Measurements from ENCODE around the gene IL17C.

The IL17C gene

DNA sequence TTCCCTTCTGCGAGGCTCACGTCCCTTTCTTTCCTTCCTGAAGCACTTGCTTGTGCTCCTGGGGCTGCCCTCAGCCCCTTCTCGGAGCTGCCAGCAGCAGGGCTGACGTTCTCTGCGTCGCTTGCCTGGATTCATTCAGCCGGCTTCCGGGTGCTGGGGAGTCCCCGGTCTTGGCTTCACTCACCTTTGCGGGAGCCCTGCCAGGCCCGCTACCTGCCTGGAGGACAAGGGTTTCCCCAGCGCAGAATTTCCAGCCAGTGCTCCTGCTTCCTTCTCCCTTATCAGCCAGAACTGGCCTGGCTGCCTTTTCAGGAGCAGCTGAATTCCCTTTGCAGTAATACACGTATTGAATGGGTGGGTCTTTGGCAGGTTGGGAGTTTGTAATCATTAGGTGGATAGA is 22.1 kb upstream of the IL17C start:
- no peak for DNase-seq (ENCODE audit: low spot score)
- TF ChIP-seq, protein P1, sequence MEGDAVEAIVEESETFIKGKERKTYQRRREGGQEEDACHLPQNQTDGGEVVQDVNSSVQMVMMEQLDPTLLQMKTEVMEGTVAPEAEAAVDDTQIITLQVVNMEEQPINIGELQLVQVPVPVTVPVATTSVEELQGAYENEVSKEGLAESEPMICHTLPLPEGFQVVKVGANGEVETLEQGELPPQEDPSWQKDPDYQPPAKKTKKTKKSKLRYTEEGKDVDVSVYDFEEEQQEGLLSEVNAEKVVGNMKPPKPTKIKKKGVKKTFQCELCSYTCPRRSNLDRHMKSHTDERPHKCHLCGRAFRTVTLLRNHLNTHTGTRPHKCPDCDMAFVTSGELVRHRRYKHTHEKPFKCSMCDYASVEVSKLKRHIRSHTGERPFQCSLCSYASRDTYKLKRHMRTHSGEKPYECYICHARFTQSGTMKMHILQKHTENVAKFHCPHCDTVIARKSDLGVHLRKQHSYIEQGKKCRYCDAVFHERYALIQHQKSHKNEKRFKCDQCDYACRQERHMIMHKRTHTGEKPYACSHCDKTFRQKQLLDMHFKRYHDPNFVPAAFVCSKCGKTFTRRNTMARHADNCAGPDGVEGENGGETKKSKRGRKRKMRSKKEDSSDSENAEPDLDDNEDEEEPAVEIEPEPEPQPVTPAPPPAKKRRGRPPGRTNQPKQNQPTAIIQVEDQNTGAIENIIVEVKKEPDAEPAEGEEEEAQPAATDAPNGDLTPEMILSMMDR (IDR thresholded peaks at IDR 0.05) = no peak
- Histone ChIP-seq H3K4me3 (no peak overlapping the region), H3K27ac (no peak overlapping the region)

DNA sequence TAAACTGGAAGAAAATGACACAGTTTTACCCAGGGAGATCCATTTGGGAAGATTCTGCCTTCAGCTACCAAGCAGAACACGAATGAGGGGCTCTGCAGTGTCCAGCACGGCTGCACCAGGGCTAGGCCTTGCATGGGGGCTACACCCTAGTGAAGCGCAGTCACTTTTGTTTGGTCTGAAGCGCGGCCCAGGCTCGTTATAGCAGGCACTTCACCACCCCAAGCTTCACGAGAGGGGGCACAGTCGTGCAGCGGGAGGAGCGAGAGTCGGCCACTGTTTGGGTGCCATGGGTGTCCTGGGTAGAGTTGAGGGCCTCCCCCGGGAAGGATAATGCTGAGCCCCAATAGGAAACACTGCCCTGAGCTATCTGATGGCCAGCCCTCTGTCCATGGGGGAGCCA is 21.6 kb upstream of the IL17C start:
- TF ChIP-seq, protein P1 (IDR thresholded peaks at IDR 0.05) = no peak
- DNase-seq (ENCODE audit: low spot score) = no peak
- Histone ChIP-seq H3K4me3 (no peak overlapping the region), H3K27ac (no peak overlapping the region)

DNA sequence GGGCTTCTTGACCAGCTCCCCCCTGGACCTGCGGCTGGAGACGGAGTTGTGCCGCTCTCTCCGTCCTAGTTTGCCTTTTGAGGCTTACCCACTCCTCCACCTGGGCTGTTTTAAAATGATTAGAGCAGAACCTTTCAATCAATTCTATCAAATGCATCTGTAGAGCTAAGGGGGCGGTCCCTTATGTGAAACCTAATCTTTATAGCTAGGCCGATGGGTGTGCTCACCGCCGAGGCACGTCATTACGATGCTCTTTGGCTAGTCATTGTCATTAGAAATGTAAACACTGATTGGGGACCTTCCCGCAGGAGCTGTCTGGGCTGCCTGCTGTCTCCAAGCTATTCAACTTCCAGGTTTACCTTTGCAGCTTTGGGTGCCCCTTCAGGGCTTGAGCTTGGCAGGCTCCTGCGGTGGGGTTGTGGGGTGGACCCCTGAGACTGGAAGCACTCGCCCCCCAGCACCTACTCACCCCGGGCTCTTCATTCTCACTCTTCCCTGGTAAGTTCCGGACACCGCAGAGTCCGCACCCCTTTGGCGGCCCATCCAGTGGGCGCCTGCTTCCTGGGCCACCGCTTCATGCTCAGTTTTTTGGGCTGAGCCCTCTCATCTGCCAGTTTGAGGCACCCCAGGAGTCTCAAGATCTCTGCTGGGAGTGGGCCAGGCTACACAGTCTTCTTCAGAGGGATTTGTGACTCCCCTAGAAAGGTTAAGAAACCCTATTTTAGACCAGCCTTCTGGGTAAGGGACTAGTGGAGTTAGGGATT is 20.9 kb upstream of the IL17C start:
- no peak overlapping the region for H3K4me3 ChIP-seq
- H3K27ac ChIP-seq = no peak overlapping the region
- TF ChIP-seq, protein P1 (IDR thresholded peaks at IDR 0.05) = no peak
- no peak for DNase-seq (ENCODE audit: low spot score)

DNA sequence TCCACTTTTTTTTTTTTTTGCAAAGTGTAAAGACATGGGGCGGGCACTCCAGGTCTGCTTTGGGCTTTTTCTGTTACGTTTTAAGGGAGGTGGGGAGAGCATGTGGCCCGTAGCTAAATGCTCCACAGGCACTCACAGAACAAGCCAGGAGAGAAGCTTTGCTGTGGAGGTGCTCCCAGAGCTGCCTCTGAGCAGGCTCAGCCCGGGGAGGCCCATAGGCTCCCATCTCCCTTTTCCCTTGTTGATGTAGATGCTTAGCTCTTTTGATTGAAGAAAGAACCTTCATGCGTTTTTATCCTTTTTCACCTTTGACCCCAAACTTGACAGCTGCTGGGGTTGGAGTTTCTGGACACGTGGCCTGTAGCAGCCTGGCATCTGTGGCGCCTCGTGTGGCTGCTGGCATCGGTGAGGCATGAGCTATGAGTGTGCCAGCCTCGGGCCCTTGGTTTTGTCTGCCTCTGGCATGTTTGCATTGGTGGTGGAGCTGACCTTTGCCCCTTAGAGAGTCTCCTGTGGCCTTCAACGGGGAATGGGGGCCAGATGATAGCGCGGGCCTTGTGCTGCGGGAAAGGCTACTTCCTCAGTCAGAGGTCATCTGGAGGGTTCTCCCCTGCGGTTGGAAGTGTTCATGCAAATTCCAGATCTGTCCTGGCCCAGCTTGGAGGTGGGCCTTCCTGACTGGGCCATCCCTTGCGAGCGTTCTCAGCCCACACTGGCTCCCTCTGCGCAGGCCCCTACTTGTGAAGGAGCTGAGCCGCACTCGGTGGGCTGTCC is 20.0 kb upstream of the IL17C start:
- TF ChIP-seq, protein P1 (IDR thresholded peaks at IDR 0.05) = no peak
- H3K4me3 ChIP-seq = no peak overlapping the region
- no peak for DNase-seq (ENCODE audit: low spot score)
- H3K27ac ChIP-seq = no peak overlapping the region

DNA sequence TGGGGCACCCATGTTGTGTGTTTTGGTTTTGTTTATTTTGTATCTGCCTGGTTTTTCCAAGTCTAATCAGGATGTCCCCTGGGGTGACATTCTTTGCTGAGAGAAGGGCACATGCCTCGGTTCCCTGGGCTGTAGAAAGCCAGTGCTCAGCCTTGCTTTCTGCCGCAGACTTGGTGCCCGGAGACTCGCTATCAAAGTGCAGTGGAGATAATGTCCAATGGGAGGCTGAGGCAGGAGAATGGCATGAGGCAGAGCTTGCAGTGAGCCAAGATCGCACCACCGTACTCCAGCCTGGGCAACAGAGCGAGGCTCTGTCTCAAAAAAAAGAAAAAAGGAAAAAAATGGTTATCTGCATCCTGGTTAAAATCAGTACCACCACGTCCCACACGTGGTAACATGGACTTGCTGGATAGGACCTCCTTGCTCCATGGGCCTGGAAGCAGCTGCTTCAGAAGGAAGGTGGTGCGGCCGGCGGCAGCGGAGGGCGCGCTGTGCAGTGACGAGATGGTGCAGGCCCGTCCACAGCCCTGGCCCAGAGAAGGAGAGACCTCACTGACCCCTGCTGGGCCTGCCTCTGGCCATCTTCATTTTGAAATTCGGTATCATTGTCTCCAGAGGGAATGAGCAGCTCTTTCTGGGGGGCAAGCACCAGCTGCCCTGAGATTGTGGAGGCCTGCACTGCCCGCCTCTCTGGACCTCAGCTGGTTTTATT is 19.3 kb upstream of the IL17C start:
- H3K27ac ChIP-seq = no peak overlapping the region
- TF ChIP-seq, protein P1 (IDR thresholded peaks at IDR 0.05) = no peak

DNA sequence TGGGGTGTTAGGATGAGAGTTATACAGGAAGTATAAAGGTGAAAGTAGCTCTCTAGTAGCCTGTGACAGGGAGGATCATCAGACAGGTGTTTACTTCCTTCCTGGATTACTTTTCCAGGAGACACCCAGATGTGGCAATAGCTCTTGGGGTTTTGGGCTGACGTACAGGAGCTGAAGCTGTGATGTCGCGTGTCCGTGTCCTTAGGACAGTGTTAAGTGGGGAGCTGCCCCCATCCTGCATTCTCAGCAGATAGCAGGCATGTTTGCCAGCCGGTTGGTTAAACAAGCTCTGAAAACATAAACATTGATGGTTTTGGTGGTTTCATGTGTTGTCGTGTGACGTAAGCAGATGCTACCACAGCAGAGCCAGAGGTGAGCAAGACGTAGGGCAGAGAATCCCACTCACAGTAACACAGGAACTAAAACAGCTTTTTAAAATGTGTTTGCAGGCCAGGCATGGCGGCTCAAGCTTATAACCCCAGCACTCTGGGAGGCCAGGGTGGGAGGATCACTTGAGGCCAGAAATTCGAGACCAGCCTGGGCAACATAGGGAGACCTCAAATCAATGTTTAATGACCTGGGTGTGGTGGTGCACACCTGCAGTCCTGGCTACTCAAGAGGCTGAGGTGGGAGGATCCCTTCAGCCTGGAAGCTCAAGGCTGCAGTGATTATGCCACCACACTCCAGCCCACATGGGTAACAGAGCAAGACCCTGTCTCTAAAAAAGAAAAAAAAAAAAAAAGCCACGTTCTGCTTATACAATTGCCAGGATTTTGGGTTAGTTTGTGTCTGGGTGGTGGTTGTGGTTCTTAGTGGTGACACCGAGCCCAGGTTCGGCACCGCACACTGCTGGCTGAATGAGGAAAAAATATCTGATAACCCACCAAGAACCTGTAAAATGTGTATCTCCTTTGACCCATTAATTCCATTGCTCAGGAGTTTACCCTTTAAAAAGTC is 18.2 kb upstream of the IL17C start:
- H3K4me3 ChIP-seq = no peak overlapping the region
- no peak overlapping the region for H3K27ac ChIP-seq
- TF ChIP-seq, protein P1 (IDR thresholded peaks at IDR 0.05) = no peak

More for the DNA sequence above, 19.3 kb upstream of the IL17C start:
- H3K4me3 ChIP-seq = no peak overlapping the region
- no peak for DNase-seq (ENCODE audit: low spot score)

More for the DNA sequence above, 18.2 kb upstream of the IL17C start:
- no peak for DNase-seq (ENCODE audit: low spot score)

Data from coronary artery (tissue), 2 donors.